GM12878 (cell line): ENCODE measurements around the gene RNASE7.

ENCODE experiments used
- CEBPB ChIP-seq, 2 experiments: fragments of 150-350 bp in 1 of 2; IDR thresholded peaks; 2 replicates each; pipeline ENCODE4 v1.6.1; 2012 to 2014; ENCODE audit warnings: low read depth in 2 of 2, low read length in 2 of 2, borderline replicate concordance in 1 of 2, inconsistent platforms in 1 of 2
- CTCF ChIP-seq, 3 experiments: IDR thresholded peaks in 2 of 3; conservative IDR thresholded peaks in 1 of 3; 2 replicates each; pipeline ENCODE4 v1.5.1; 2011; ENCODE audit warnings: low read depth in 3 of 3, low read length in 3 of 3, mild to moderate bottlenecking in 3 of 3, control low read depth in 2 of 3, moderate library complexity in 2 of 3, inconsistent platforms in 1 of 3, mixed read lengths in 1 of 3; ENCODE audit not compliant: control insufficient read depth in 2 of 3, insufficient read depth in 1 of 3; ENCODE audit errors: extremely low read depth in 1 of 3
- ETV6 ChIP-seq, 2 experiments: fragments of 450-650 bp in 1 of 2; IDR thresholded peaks in 1 of 2; conservative IDR thresholded peaks in 1 of 2; 2 replicates each; pipeline ENCODE4 v1.6.1; 2014; ENCODE audit warnings: antibody characterized with exemption in 1 of 2, borderline replicate concordance in 1 of 2, low read depth in 1 of 2, mild to moderate bottlenecking in 1 of 2, moderate library complexity in 1 of 2
- JUND ChIP-seq: IDR thresholded peaks from 2 replicates; pipeline ENCODE4 v1.6.1; 2012; ENCODE audit warnings: low read depth, mild to moderate bottlenecking, low read length, improper control_type of control experiment, moderate library complexity
- NFIC ChIP-seq: IDR thresholded peaks from 2 replicates; pipeline ENCODE4 v1.6.1; 2012; ENCODE audit warnings: low read depth, mild to moderate bottlenecking, inconsistent platforms, low read length, moderate library complexity
- RB1 ChIP-seq: fragments of 450-650 bp; formaldehyde crosslinking; IDR thresholded peaks from 2 replicates; pipeline ENCODE4 v1.6.1; 2017; ENCODE audit warnings: mild to moderate bottlenecking, borderline replicate concordance
- RCOR1 ChIP-seq: conservative IDR thresholded peaks from 2 replicates; pipeline ENCODE4 v1.6.1; 2012; ENCODE audit warnings: low read depth, low read length, improper control_type of control experiment
- SPI1 ChIP-seq: IDR thresholded peaks from 2 replicates; pipeline ENCODE4 v1.6.1; 2011; ENCODE audit warnings: low read depth, mild to moderate bottlenecking, low read length, moderate library complexity, borderline replicate concordance; ENCODE audit not compliant: insufficient read depth
- SRF ChIP-seq, 2 experiments: IDR thresholded peaks; 2 replicates each; pipeline ENCODE4 v1.6.1; 2011; ENCODE audit warnings: low read depth in 2 of 2, low read length in 2 of 2, mild to moderate bottlenecking in 1 of 2, moderate library complexity in 1 of 2
- SUZ12 ChIP-seq: fragments of 200-600 bp; sonication (generic); IDR thresholded peaks from one replicate; pipeline ENCODE4 v1.6.1; 2018; ENCODE audit warnings: antibody characterized with exemption, mild to moderate bottlenecking; ENCODE audit not compliant: unreplicated experiment
- TARDBP ChIP-seq: IDR thresholded peaks from 2 replicates; pipeline ENCODE4 v1.6.1; 2016; ENCODE audit warnings: borderline replicate concordance
- TF ChIP-seq, protein P1 (sequence below): IDR thresholded peaks from 2 replicates; pipeline ENCODE4 v1.6.1; 2011; ENCODE audit warnings: mild to moderate bottlenecking, low read depth, low read length, moderate library complexity; ENCODE audit not compliant: insufficient replicate concordance

GRCh38 chr14:21011136-21011535 lies 31.0 kb upstream of the RNASE7 start:
- no peak for TF ChIP-seq ETV6 (conservative IDR thresholded peaks at IDR 0.05 in 1 of 2, IDR thresholded peaks at IDR 0.05 in 1 of 2; ENCODE audit: borderline replicate concordance in 1 of 2, low read depth in 1 of 2)
- TF ChIP-seq SUZ12 = no peak
- TF ChIP-seq CTCF (IDR thresholded peaks at IDR 0.05 in 2 of 3, conservative IDR thresholded peaks at IDR 0.05 in 1 of 3; ENCODE audit: control insufficient read depth in 2 of 3, extremely low read depth in 1 of 3, insufficient read depth in 1 of 3, low read depth in 3 of 3, low read length in 3 of 3) = no peak
- no peak for TF ChIP-seq TARDBP
- no peak for TF ChIP-seq CEBPB (IDR thresholded peaks at IDR 0.05; ENCODE audit: borderline replicate concordance in 1 of 2, low read depth in 2 of 2, low read length in 2 of 2)
- no peak for TF ChIP-seq RB1
- no peak for TF ChIP-seq RCOR1
- no peak for TF ChIP-seq JUND
- TF ChIP-seq, protein P1, sequence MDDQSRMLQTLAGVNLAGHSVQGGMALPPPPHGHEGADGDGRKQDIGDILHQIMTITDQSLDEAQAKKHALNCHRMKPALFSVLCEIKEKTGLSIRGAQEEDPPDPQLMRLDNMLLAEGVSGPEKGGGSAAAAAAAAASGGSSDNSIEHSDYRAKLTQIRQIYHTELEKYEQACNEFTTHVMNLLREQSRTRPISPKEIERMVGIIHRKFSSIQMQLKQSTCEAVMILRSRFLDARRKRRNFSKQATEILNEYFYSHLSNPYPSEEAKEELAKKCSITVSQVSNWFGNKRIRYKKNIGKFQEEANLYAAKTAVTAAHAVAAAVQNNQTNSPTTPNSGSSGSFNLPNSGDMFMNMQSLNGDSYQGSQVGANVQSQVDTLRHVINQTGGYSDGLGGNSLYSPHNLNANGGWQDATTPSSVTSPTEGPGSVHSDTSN = no peak
- no peak for TF ChIP-seq NFIC
- TF ChIP-seq SRF (IDR thresholded peaks at IDR 0.05; ENCODE audit: low read depth in 2 of 2, low read length in 2 of 2) = no peak
- no peak for TF ChIP-seq SPI1
